ENCODE measurements around the gene SLC9A7.

Gene SLC9A7

GRCh38 chrX:46643636-46644035, 115.3 kb downstream of the SLC9A7 start:
- DNase-seq, result no peak

GRCh38 chrX:46642145-46642544, 116.8 kb downstream of the SLC9A7 start:
- no peak for DNase-seq

DNA sequence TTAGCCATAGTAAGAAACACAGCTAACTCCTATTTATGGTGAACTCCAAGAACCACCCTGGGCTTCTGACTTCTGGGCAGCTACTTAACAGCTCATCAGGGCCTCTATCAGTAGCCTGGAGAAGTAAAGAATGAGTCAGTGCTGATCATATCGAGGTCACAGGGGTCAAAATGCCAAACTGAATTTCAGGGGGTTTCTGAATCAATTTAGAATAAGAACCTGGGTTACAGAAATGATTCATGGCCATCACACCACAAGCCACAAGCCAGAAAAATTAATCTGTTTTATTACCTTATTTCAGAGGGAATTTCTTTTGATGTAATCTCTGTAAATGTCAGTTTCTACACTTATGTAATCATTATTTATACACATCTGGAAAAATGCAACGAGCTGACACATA, 121.0 kb downstream of the SLC9A7 start:
- no peak for DNase-seq

DNA sequence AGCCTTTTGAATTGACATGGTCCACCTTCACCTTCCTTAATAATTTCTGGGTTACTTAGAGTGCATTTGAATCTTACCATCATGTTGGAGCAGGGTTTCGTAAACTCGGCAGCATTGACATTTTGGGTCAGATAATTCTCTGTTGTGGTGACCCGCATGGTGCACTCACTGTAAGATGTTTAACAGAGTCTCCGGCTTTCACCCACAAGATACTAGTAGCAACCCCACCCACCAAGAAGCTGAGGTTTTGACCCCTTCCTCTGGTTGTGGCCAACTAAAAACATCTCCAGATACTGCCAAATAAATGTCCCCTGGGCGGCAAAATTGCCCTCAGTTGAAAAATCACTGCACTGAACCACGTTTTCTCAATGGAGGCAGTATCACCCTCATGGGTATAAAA, 122.7 kb downstream of the SLC9A7 start:
- DNase-seq, result no peak

GRCh38 chrX:46635186-46635585, 123.7 kb downstream of the SLC9A7 start:
- no peak for DNase-seq

GRCh38 chrX:46634577-46634976, 124.3 kb downstream of the SLC9A7 start:
- no peak for DNase-seq

DNA sequence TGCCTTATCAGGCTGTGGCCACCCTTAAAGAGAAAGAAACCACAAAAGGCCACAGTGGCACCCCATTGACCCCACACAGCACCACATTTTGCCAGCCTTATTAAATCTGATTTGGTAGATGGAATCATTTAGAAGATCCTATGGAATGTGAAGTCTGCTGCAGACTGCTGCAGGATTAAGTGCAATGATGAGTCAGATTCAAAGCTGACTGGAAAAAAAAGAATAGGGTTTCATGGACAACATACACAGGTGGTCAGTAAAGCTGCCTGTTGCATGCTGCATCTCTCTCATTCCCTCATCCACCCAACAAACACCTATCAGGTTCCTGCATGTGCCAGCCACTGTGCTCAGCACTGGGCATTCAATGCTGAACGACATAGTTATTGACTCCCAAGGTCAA, 128.8 kb downstream of the SLC9A7 start:
- no peak for DNase-seq

- no peak for DNase-seq
Measured at GRCh38 chrX:46628460-46629371, 130.2 kb downstream of the SLC9A7 start.

DNA sequence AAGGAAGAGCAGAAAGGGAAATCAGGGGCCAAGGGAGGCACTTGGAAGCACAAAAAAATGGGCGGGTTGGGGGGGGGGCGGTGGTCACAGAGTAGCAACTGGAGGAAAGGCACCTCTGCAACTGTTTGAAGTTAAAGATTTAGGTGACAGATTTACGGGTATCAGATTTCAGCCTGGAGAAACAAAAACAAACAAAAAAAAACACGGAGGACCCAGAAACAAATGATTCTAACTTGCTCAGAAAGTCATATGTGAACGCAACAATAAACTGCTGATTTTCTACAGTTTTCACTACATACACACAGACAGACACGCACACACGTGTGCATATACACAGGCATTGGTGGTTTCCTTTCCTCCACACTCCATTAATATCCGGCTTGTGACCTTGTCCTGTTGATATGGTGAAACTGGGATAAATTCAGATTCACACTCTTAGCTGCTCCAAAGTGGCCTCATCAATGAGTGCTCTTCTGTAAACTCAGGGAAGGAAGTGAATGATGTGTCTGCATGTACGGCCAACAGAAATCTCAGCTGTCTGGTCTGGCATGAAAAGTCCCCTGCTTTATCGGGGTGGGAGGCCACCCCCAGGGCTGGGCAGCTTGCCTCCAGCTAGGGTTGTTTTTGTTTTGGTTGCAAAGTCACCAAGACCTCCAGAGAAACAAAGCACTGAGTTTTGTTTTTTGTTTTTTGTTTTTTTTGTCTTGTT, 131.1 kb downstream of the SLC9A7 start:
- no peak for DNase-seq

GRCh38 chrX:46627062-46627461, 131.9 kb downstream of the SLC9A7 start:
- DNase-seq, result no peak

- DNase-seq, result no peak
Measured at GRCh38 chrX:46626566-46626965, 132.4 kb downstream of the SLC9A7 start.

DNA sequence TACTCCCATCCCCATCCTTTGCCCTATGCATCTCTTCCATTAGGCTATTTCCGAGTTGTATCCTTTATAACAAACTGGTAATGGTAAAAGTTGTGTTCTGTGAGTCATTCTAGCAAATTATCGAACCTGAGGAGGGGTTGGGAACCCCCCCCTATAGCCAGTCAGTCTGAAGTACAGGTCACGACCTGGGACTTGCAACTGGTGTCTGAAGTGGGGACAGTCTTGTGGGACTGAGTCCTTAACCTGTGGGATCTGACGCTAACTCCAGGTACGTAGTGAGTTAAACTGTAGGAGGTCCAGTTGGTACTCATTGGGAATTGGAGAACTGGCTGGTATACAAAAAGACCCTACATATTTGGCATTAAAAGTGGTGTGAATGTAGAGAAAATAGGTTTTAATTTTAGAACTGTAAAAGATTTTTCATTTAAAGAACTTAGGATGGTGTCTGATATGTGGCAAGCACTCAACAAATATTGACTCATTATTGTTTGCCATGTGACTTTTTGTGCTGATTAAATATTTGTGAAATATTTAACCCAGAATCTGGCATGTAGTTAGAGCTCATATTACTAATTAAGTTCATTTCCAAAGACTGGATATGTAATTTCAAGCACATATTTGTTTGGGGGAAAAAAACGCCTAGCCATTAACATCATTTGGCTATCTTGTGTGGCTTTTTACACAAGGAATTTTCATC, 134.7 kb downstream of the SLC9A7 start:
- no peak for DNase-seq

- DNase-seq, result no peak
Measured at GRCh38 chrX:46621572-46621971, 137.3 kb downstream of the SLC9A7 start.

DNA sequence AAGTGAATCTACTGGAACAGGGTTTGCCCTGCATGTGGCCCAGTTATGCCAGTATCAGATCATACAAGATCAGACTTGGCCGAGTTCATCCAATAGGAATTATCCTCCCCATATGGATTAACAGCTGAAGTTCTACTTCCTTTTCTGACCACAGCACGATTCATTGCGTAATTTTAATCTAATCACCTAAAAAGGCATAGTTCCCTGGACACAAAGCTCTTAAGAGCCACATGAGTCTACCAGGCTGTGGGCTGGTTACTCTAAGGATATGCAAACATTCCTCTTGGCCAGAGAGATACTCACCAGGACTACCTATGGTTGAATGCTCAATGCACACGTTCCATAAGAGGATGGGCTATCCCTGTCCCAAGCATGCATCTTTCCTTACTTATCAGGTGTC, 138.4 kb downstream of the SLC9A7 start:
- no peak for DNase-seq

DNA sequence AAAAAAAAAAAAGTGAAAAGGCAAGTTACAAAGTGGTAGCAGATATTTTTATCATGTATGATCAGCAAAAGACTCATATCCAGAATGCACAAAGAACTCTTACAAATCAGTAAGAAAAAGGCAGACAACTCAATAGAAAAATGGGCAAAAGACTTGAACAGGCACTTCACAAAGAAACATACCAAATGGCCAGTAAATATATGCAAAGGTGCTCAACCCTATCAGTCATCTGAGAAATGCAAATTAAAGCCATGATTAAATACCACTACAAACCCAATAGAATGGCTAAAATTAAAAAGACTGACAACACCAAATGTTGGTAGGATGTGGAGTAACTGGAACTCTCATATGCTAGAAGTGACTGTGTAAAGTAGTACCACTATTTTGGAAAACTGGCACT, 140.0 kb downstream of the SLC9A7 start:
- DNase-seq, result no peak

- DNase-seq, result no peak
Measured at GRCh38 chrX:46617906-46618305, 141.0 kb downstream of the SLC9A7 start.

DNA sequence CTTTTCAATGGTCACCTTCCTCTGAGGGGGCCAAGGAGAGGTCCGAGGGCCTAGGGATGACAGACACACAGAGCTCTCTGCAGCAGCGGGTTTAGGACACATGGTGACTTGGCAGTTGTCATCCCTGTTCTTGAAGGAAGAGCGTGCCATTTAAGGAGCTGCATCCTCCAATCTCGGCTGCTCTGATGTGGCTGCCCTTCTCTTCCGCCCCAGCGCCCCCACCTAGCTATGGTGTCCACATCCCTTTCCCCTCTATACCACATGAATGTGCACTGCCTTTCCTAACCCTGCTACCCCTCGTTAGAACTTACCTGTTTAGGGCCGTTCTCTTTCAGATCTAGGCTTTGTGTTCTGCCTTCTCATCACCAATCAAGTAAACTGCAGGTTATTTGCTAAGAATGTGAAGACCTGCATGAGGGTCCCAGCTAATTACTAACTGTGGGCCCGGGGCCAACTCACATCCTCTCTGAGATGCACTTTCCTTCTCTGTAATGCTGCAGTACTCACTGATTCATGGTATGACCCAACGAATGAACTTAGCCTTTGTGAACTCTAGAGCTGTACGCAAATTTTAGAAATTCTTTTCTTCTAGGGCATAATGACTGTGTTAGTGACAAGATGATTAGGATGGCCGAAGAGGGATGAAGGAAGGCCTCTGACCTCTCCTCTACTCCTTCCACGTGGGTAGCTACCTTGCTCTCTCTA, 147.1 kb downstream of the SLC9A7 start:
- DNase-seq, result no peak

- DNase-seq, result no peak
Measured at GRCh38 chrX:46610070-46610658, 148.8 kb downstream of the SLC9A7 start.

DNA sequence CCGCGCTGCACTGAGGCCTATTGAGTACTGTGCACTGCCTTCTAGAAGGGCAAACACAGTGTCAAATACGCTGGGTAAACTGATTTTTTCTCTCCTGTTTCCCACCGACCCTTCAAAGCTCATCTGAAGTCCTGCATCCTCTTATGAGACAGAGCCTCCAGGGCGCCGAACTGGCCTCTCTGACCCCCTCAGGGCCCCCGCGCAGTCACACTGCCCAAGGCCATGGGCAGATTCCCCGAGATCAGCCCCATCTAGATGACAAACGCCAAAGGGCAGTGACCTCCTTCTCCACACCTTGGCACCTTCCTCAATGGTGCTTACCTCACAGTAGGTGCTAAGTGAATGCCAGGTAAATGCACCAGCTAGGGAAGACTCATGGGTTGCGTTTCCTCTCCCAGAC, 151.0 kb downstream of the SLC9A7 start:
- no peak for DNase-seq

DNA sequence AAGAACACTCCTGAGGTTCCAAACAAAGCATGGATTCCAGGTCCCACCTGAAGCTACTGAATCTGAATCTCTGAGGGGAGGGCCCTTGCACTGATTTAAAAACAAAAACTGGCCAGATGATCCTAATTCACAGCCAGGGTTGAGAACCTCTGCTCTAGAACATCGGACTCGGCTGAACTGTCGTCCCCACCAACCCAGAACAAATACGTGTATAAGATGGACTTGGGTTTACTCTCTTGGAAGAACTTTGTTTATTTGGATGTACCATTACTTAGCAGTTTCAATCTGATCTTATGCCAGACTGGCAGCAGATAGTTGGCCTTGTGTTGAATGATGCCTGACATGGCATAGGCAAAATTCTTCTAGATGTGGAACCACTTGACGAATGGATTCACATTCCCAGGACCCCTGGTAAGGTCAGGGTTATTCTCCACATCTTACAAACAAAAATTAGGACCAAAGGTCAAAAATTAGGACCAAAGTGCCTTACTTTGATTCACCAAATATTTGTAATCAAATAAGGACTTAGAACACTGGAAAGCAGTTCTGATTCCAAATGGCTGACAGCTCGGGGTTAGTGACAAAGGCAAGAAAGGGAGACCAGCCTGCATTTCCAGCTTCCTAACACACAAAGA, 156.3 kb downstream of the SLC9A7 start:
- DNase-seq, result no peak

GRCh38 chrX:46601283-46601682, 157.6 kb downstream of the SLC9A7 start:
- no peak for DNase-seq

GRCh38 chrX:46599051-46599560, 159.8 kb downstream of the SLC9A7 start:
- no peak for DNase-seq

All from GOT3 (cell line).